ENCODE measurements around the gene INAFM1. TPM values are rescaled to one million over a fixed set of nuclear protein-coding genes. Genes with fewer than 3 reads are reported as not detected.
A peak's percentile ranks its signal among the peaks of the same experiment; 100 is the strongest.

INAFM1 gene
- total and polyA plus RNA-seq, 9 of the 15 experiments (the other 6 are each of a cell fraction or from before 2014, with no cell fraction given) = 0.71 to 30.9 (median 3.1) TPM

DNA sequence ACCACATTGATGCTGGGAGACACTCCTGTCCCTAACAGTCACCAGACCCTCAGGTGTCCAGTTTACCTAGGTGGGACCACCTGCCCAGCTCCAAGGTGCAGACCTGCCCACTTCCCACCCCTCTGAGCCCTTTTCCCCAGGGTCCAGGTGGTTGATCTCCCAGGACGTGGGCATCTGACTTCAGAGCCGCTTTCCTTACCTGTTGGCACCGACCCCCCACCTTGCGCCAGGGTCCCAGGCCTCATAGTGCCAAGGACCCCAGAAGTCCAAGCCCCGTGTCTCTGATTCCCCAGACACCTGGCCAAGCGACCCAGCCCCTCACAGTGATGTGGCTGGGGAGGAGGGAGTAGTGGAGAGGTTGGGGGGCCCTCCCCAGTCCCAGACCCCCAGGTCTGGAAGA is 34.1 kb upstream of the INAFM1 start:
- intact Hi-C loops (cut with micrococcal nuclease) (loop anchor here (5.0 to 10.0 kb wide), 3 partner anchors 88 to 376 kb away; partner anchors contain the start of gene ARHGAP35), in situ Hi-C loops (cut with MboI) (loop anchor here (10.0 kb wide), 1 partner anchor 386 kb away; the partner anchor contains the start of gene AP2S1)
- peak overlapping the region; percentile 60 to 85 for H3K9ac ChIP-seq (ENCODE audit: insufficient read depth in 1 of 2, low read depth in 2 of 2, low read length in 2 of 2)
- FAIRE-seq (no peak), ATAC-seq (no peak), DNase-seq (ENCODE audit: extremely low read depth in 1 of 4, low spot score in 3 of 4) (no peak)
- H3K4me2 ChIP-seq (ENCODE audit: insufficient read depth, low read length) = peak overlapping the region; percentile 44; the same call in 1 of the 2 replicates
- H2AFZ ChIP-seq (ENCODE audit: low read depth, low read length) = peak overlapping the region; percentile 52
- BruUV-seq (replicated peaks) = no TSS peak
- no peaks in the 10 kb centered on the region; the same call in 1 of the 2 replicates for H3K9me3 ChIP-seq (replicated peaks; ENCODE audit: control insufficient read depth, insufficient read depth, low read depth, low read length)
- no peaks in the 10 kb centered on the region for H3K36me3 ChIP-seq (ENCODE audit: control insufficient read depth, insufficient read depth, low read length)
- POLR2A ChIA-PET = interaction anchor here (2.0 kb wide), 1 partner anchor 14 kb away, joined by 8 read pairs; no protein-coding TSS in a partner anchor
- 43% methylated on average over 4 of the region's 6 CpGs for WGBS (ENCODE audit: insufficient coverage, low coverage, missing lambda C conversion rate)
- no peaks in the 10 kb centered on the region; the same call in 2 of the 3 replicates for H3K79me2 ChIP-seq (ENCODE audit: control insufficient read depth, insufficient read depth, low read length)
- no peaks in the 10 kb centered on the region for H3K9me1 ChIP-seq (ENCODE audit: control insufficient read depth, insufficient read depth, low read length)
- H3K27me3 ChIP-seq (ENCODE audit: control insufficient read depth in 2 of 2, insufficient read depth in 2 of 2, low read length in 2 of 2) = no peaks in the 10 kb centered on the region
- no peaks in the 10 kb centered on the region for H4K20me1 ChIP-seq (replicated peaks; ENCODE audit: control insufficient read depth, insufficient read depth, low read length)
- H3K4me1 ChIP-seq (replicated peaks in 1 of 2; ENCODE audit: control insufficient read depth in 2 of 2, insufficient read depth in 2 of 2, low read length in 2 of 2) = peaks cover 28 to 51% of the 10 kb centered on the region in 2 experiments; a peak in 4 of 5 replicates
- peak overlapping the region; percentile 61; the same call in 2 of the 3 replicates for H3K27ac ChIP-seq (ENCODE audit: extremely low read depth, low read depth, low read length)
- H3K4me3 ChIP-seq = no peak overlapping the region
- CTCF ChIA-PET (ENCODE audit: low intra/inter-chr PET ratio) = no interaction called here
- TF ChIP-seq, protein P1, sequence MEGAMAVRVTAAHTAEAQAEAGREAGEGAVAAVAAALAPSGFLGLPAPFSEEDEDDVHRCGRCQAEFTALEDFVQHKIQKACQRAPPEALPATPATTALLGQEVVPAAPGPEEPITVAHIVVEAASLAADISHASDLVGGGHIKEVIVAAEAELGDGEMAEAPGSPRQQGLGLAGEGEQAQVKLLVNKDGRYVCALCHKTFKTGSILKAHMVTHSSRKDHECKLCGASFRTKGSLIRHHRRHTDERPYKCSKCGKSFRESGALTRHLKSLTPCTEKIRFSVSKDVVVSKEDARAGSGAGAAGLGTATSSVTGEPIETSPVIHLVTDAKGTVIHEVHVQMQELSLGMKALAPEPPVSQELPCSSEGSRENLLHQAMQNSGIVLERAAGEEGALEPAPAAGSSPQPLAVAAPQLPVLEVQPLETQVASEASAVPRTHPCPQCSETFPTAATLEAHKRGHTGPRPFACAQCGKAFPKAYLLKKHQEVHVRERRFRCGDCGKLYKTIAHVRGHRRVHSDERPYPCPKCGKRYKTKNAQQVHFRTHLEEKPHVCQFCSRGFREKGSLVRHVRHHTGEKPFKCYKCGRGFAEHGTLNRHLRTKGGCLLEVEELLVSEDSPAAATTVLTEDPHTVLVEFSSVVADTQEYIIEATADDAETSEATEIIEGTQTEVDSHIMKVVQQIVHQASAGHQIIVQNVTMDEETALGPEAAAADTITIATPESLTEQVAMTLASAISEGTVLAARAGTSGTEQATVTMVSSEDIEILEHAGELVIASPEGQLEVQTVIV (CRISPR knock-in tag; IDR thresholded peaks at IDR 0.05; ENCODE audit: borderline replicate concordance) = no peak
- TF ChIP-seq ERF (CRISPR knock-in tag; IDR thresholded peaks at IDR 0.05) = 0 out of 2 replicates have a peak, but pooled peaks have one; percentile 40
- TF ChIP-seq, protein P2, sequence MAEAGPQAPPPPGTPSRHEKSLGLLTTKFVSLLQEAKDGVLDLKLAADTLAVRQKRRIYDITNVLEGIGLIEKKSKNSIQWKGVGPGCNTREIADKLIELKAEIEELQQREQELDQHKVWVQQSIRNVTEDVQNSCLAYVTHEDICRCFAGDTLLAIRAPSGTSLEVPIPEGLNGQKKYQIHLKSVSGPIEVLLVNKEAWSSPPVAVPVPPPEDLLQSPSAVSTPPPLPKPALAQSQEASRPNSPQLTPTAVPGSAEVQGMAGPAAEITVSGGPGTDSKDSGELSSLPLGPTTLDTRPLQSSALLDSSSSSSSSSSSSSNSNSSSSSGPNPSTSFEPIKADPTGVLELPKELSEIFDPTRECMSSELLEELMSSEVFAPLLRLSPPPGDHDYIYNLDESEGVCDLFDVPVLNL (CRISPR knock-in tag; IDR thresholded peaks at IDR 0.05; ENCODE audit: low read depth) = 0 out of 2 replicates have a peak, but pooled peaks have one; percentile 7
- TF ChIP-seq, protein P3, sequence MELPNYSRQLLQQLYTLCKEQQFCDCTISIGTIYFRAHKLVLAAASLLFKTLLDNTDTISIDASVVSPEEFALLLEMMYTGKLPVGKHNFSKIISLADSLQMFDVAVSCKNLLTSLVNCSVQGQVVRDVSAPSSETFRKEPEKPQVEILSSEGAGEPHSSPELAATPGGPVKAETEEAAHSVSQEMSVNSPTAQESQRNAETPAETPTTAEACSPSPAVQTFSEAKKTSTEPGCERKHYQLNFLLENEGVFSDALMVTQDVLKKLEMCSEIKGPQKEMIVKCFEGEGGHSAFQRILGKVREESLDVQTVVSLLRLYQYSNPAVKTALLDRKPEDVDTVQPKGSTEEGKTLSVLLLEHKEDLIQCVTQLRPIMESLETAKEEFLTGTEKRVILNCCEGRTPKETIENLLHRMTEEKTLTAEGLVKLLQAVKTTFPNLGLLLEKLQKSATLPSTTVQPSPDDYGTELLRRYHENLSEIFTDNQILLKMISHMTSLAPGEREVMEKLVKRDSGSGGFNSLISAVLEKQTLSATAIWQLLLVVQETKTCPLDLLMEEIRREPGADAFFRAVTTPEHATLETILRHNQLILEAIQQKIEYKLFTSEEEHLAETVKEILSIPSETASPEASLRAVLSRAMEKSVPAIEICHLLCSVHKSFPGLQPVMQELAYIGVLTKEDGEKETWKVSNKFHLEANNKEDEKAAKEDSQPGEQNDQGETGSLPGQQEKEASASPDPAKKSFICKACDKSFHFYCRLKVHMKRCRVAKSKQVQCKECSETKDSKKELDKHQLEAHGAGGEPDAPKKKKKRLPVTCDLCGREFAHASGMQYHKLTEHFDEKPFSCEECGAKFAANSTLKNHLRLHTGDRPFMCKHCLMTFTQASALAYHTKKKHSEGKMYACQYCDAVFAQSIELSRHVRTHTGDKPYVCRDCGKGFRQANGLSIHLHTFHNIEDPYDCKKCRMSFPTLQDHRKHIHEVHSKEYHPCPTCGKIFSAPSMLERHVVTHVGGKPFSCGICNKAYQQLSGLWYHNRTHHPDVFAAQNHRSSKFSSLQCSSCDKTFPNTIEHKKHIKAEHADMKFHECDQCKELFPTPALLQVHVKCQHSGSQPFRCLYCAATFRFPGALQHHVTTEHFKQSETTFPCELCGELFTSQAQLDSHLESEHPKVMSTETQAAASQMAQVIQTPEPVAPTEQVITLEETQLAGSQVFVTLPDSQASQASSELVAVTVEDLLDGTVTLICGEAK (IDR thresholded peaks at IDR 0.05) = no peak
- TF ChIP-seq, protein P3 (CRISPR knock-in tag; IDR thresholded peaks at IDR 0.05) = 0 out of 2 replicates have a peak, but pooled peaks have one; percentile 8
- TF ChIP-seq, protein P4, sequence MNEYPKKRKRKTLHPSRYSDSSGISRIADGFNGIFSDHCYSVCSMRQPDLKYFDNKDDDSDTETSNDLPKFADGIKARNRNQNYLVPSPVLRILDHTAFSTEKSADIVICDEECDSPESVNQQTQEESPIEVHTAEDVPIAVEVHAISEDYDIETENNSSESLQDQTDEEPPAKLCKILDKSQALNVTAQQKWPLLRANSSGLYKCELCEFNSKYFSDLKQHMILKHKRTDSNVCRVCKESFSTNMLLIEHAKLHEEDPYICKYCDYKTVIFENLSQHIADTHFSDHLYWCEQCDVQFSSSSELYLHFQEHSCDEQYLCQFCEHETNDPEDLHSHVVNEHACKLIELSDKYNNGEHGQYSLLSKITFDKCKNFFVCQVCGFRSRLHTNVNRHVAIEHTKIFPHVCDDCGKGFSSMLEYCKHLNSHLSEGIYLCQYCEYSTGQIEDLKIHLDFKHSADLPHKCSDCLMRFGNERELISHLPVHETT (CRISPR knock-in tag; conservative IDR thresholded peaks at IDR 0.05 in 1 of 2, IDR thresholded peaks at IDR 0.05 in 1 of 2) = 0 out of 4 replicates have a peak, but pooled peaks of 1 of the 2 experiments have one; percentile 3

All from K562 (cell line).